ENCODE results near the gene GNGT2.

DNA sequence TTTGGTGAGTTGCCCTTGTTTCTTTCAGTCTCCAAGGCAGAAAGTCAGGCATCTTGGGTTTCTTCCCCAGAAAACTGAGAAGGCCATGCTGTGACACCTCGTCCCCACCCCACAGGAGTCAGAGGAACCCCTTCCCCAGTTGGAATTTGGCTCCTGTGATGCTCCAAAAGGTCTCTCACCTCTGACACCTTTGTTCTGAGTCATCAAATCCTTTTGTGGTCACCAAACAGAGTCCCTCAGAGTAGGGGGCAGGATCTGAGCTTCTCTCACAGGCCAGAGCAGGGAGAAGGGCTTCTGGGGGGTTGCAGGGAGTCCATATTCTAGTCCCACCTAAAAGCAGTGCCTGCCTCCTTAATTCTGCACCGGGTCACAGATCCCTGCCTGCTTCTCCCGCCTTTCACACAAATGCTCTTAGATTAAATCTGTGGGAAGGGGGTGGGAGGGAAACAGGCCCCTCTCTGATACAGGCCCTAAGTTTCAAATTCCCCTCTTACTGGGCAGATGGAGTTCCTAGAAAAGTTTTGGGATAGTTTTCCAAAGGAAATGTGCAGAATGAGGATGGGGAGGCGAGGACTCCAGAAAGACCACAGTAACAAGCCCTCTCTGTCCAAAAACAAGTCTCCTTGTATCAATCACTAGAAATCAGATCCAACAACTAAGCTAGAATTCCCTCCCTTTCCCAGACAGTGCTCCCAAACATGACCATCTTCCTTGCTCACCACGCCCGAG, 18.9 kb upstream of the GNGT2 start:
- TF ChIP-seq MAFK (IDR thresholded peaks at IDR 0.05; ENCODE audit: low read depth, low read length) (no peak), POLR2A (IDR thresholded peaks at IDR 0.05; ENCODE audit: low read depth, low read length) (no peak), MAZ (IDR thresholded peaks at IDR 0.05; ENCODE audit: borderline replicate concordance, low read depth, low read length) (no peak), RCOR1 (IDR thresholded peaks at IDR 0.05; ENCODE audit: insufficient replicate concordance, low read length) (no peak), RAD21 (IDR thresholded peaks at IDR 0.05; ENCODE audit: low read length) (no peak), SMC3 (IDR thresholded peaks at IDR 0.05; ENCODE audit: low read depth, low read length) (no peak), BHLHE40 (IDR thresholded peaks at IDR 0.05; ENCODE audit: low read depth, low read length) (no peak), CHD1 (IDR thresholded peaks at IDR 0.05; ENCODE audit: low read depth, low read length) (no peak)
- TF ChIP-seq, protein P1, sequence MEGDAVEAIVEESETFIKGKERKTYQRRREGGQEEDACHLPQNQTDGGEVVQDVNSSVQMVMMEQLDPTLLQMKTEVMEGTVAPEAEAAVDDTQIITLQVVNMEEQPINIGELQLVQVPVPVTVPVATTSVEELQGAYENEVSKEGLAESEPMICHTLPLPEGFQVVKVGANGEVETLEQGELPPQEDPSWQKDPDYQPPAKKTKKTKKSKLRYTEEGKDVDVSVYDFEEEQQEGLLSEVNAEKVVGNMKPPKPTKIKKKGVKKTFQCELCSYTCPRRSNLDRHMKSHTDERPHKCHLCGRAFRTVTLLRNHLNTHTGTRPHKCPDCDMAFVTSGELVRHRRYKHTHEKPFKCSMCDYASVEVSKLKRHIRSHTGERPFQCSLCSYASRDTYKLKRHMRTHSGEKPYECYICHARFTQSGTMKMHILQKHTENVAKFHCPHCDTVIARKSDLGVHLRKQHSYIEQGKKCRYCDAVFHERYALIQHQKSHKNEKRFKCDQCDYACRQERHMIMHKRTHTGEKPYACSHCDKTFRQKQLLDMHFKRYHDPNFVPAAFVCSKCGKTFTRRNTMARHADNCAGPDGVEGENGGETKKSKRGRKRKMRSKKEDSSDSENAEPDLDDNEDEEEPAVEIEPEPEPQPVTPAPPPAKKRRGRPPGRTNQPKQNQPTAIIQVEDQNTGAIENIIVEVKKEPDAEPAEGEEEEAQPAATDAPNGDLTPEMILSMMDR (conservative IDR thresholded peaks at IDR 0.05; ENCODE audit: low read depth, low read length): no peak
- TF ChIP-seq, protein P2, sequence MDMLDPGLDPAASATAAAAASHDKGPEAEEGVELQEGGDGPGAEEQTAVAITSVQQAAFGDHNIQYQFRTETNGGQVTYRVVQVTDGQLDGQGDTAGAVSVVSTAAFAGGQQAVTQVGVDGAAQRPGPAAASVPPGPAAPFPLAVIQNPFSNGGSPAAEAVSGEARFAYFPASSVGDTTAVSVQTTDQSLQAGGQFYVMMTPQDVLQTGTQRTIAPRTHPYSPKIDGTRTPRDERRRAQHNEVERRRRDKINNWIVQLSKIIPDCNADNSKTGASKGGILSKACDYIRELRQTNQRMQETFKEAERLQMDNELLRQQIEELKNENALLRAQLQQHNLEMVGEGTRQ (IDR thresholded peaks at IDR 0.05; ENCODE audit: low read depth, low read length): no peak

All from IMR-90 (cell line).